DND-41 (cell line): ENCODE results near the gene CEP112.

Source experiments
- ATAC-seq: fragments of 200-7000 bp; cut with Tn5 transposase; 3 replicates; pipeline ENCODE4 v1.9.1; 2021; ENCODE audit warnings: low read depth; ENCODE audit not compliant: insufficient read depth
- DNase-seq: peaks from one replicate; pipeline ENCODE4 v3.0.0-alpha.2; 2020
- H2AFZ ChIP-seq: 2 replicates; pipeline ENCODE4 v1.6.0; 2012; ENCODE audit warnings: low read depth, low read length
- H3K27ac ChIP-seq: 2 replicates; pipeline ENCODE4 v1.5.1; 2012; ENCODE audit warnings: low read length, inconsistent platforms
- H3K27me3 ChIP-seq: fragments of 200-600 bp; sonication (generic); 2 replicates; pipeline ENCODE4 v1.6.0; 2012; ENCODE audit warnings: low read length, mild to moderate bottlenecking, inconsistent platforms; ENCODE audit not compliant: insufficient read depth, poor library complexity
- H3K36me3 ChIP-seq: 2 replicates; pipeline ENCODE4 v1.5.1; 2012; ENCODE audit warnings: low read length, inconsistent platforms; ENCODE audit not compliant: insufficient read depth
- H3K4me1 ChIP-seq: 2 replicates; pipeline ENCODE4 v1.5.1; 2012; ENCODE audit warnings: mild to moderate bottlenecking, low read length; ENCODE audit not compliant: insufficient read depth
- H3K4me2 ChIP-seq: 2 replicates; pipeline ENCODE4 v1.6.0; 2012; ENCODE audit warnings: mild to moderate bottlenecking, moderate library complexity, low read length, inconsistent platforms; ENCODE audit not compliant: insufficient read depth
- H3K4me3 ChIP-seq, 2 experiments: fragments of 200-600 bp in 1 of 2; shearing (Covaris generic) in 1 of 2; 2 replicates each; pipeline ENCODE4 v1.5.1; 2012 to 2016; ENCODE audit warnings: inconsistent platforms in 2 of 2, low read length in 2 of 2, mild to moderate bottlenecking in 2 of 2, low read depth in 1 of 2, moderate library complexity in 1 of 2
- H3K79me2 ChIP-seq: 2 replicates; pipeline ENCODE4 v1.6.0; 2012; ENCODE audit warnings: low read length, inconsistent platforms; ENCODE audit not compliant: insufficient read depth
- H3K9ac ChIP-seq: 2 replicates; pipeline ENCODE4 v1.6.0; 2012; ENCODE audit warnings: low read depth, mild to moderate bottlenecking, inconsistent platforms, low read length, moderate library complexity
- H3K9me3 ChIP-seq: 2 replicates; pipeline ENCODE4 v1.5.1; 2012; ENCODE audit warnings: low read length, moderate library complexity, mild to moderate bottlenecking, inconsistent platforms; ENCODE audit not compliant: insufficient read depth, severe bottlenecking
- H4K20me1 ChIP-seq: 2 replicates; pipeline ENCODE4 v1.6.0; 2012; ENCODE audit warnings: low read length; ENCODE audit not compliant: insufficient read depth
- EZH2 ChIP-seq: IDR thresholded peaks from 3 replicates; pipeline ENCODE4 v1.6.1; 2012; ENCODE audit warnings: borderline replicate concordance, low read depth, mild to moderate bottlenecking, moderate library complexity, low read length, inconsistent platforms; ENCODE audit not compliant: severe bottlenecking
- TF ChIP-seq, protein P1 (sequence below): IDR thresholded peaks from 2 replicates; pipeline ENCODE4 v1.5.1; 2012; ENCODE audit warnings: borderline replicate concordance, low read length, moderate library complexity, mild to moderate bottlenecking; ENCODE audit not compliant: poor library complexity, severe bottlenecking; ENCODE audit errors: extremely low read depth

CEP112 gene

DNA sequence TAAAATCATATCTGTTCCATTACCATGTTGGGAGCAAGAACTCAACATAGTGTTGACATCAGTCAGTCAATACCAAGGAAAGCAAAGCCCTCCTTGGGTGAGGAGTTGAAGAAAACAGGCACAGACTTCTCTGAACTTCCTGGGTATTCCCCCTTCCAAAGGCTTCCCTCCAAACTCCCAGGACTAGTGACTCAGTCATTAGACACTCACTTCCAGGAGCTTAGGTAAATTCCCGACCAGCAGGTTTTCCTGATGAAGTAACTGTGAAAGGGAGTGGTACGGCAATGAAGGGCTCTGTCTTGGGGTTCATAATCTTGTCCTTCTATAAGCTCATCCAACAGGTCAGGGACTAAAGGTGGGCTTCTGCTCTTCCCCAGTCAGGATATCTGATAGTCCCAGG is 336.7 kb downstream of the CEP112 start:
- Histone ChIP-seq H4K20me1 (no peaks in the 10 kb centered on the region), H2AFZ (no peak overlapping the region), H3K4me2 (no peak overlapping the region), H3K27ac (no peak overlapping the region), H3K79me2 (no peaks in the 10 kb centered on the region), H3K4me3 (no peak overlapping the region), H3K9ac (no peak overlapping the region), H3K36me3 (no peaks in the 10 kb centered on the region), H3K9me3 (no peaks in the 10 kb centered on the region), H3K27me3 (no peaks in the 10 kb centered on the region), H3K4me1 (no peaks in the 10 kb centered on the region)
- ATAC-seq (no peak), DNase-seq (no peak)
- no peak for TF ChIP-seq EZH2
- TF ChIP-seq, protein P1, sequence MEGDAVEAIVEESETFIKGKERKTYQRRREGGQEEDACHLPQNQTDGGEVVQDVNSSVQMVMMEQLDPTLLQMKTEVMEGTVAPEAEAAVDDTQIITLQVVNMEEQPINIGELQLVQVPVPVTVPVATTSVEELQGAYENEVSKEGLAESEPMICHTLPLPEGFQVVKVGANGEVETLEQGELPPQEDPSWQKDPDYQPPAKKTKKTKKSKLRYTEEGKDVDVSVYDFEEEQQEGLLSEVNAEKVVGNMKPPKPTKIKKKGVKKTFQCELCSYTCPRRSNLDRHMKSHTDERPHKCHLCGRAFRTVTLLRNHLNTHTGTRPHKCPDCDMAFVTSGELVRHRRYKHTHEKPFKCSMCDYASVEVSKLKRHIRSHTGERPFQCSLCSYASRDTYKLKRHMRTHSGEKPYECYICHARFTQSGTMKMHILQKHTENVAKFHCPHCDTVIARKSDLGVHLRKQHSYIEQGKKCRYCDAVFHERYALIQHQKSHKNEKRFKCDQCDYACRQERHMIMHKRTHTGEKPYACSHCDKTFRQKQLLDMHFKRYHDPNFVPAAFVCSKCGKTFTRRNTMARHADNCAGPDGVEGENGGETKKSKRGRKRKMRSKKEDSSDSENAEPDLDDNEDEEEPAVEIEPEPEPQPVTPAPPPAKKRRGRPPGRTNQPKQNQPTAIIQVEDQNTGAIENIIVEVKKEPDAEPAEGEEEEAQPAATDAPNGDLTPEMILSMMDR = no peak

DNA sequence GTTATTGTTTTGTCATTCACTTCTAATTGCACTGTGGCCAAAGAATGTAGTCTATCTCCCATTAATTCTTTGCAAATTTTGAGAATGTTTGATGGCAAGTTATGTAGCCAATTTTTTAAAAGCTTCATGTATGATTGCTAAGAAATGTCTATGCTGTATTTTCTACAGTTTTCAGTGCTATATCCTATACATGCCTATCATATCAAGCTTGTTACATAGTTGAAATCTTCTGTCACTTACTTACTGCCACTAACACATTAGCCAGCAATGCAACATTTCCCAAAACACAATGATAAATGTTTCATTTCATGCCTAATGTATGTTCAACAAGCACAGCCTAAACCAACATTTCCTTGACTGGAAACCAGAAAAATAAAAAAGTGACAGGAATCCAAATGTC is 338.1 kb downstream of the CEP112 start:
- H3K79me2 ChIP-seq = no peaks in the 10 kb centered on the region
- no peaks in the 10 kb centered on the region for H3K36me3 ChIP-seq
- H3K27me3 ChIP-seq = no peaks in the 10 kb centered on the region
- no peak overlapping the region for H2AFZ ChIP-seq
- H3K27ac ChIP-seq = no peak overlapping the region
- ATAC-seq (no peak), DNase-seq (no peak)
- H3K4me1 ChIP-seq = no peaks in the 10 kb centered on the region
- H3K9me3 ChIP-seq = no peaks in the 10 kb centered on the region
- H3K9ac ChIP-seq = no peak overlapping the region
- no peak overlapping the region for H3K4me3 ChIP-seq
- TF ChIP-seq, protein P1 = no peak
- TF ChIP-seq EZH2 = no peak
- H3K4me2 ChIP-seq = no peak overlapping the region
- H4K20me1 ChIP-seq = no peaks in the 10 kb centered on the region

DNA sequence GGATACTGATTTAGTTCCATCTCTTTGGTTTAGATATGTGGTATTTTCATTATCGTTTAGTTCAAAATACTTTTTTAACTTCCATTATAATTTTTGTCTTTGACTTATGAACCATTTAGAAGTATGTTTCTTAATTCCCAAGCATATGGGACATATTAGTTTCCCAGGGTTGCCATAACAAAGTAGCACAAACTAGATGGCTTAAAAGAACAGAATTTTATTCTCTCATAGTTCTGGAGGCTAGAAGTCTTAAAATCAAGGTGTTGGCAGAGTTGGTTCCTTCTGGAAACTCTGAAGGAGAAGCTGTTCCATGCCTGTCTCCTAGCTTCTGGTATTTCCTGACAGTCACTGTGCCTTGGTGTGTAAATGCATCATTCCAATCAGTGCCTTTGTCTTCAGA is 339.0 kb downstream of the CEP112 start:
- H2AFZ ChIP-seq = no peak overlapping the region
- ATAC-seq (no peak), DNase-seq (no peak)
- H4K20me1 ChIP-seq = no peaks in the 10 kb centered on the region
- no peaks in the 10 kb centered on the region for H3K27me3 ChIP-seq
- TF ChIP-seq, protein P1 = no peak
- TF ChIP-seq EZH2 = no peak
- H3K79me2 ChIP-seq = no peaks in the 10 kb centered on the region
- H3K9me3 ChIP-seq = no peaks in the 10 kb centered on the region
- no peak overlapping the region for H3K27ac ChIP-seq
- no peak overlapping the region for H3K4me2 ChIP-seq
- no peak overlapping the region for H3K4me3 ChIP-seq
- no peaks in the 10 kb centered on the region for H3K4me1 ChIP-seq
- H3K36me3 ChIP-seq = no peaks in the 10 kb centered on the region
- H3K9ac ChIP-seq = no peak overlapping the region
